Coronary artery (tissue), 2 donors: ENCODE data around the gene CELF2.

Experiments used
- DNase-seq: peaks from one replicate; pipeline ENCODE4 v3.0.0-alpha.2; 2017; ENCODE audit warnings: low spot score
- H3K27ac ChIP-seq, 2 donors: fragments of 200-600 bp; sonication (generic); one replicate each; pipeline ENCODE4 v1.5.1; 2016 to 2019
- H3K4me3 ChIP-seq: fragments of 200-600 bp; sonication (generic); 2 replicates; pipeline ENCODE4 v1.5.1; 2016; ENCODE audit warnings: mild to moderate bottlenecking, moderate library complexity
- TF ChIP-seq, protein P1 (sequence below): fragments of 200-600 bp; sonication (generic); IDR thresholded peaks from one replicate; pipeline ENCODE4 v1.5.1; 2019; ENCODE audit warnings: antibody characterized with exemption

CELF2 gene

DNA sequence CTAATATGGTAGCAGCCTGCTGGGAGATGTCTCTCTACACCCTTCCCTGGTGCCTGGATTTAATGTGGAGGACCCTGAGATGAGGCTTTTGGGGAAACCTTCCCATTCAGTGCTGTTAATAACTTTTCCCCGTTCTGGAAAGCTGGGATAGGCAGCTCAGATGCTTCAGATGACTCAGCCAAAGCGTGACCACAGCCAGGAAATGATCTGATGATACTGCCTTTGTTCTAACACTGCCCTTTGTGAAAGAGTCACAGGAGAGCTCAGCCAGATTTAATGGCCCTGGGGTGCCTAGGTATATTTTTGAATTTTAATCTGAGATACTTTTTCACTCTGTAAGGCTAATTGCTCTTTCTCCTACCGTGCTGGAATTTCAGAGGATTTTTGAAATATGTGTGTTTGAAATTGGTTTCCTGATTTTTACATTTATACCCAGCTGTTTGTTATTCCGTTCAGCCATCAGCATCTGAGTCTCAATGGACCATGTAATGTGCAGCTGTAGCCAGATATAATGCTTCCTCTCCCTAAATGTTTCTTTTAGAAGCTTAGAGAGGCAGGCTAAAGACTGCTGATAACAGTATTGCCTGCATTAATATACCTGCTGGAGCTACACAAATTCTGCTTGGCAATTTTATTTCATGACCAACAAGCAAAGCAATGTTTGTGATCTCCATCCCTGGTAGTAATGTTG, 17.8 kb downstream of the CELF2 start:
- no peak for DNase-seq
- Histone ChIP-seq H3K27ac (peak overlapping the region in 1 of 2 donors; percentile 2), H3K4me3 (no peak overlapping the region)
- TF ChIP-seq, protein P1, sequence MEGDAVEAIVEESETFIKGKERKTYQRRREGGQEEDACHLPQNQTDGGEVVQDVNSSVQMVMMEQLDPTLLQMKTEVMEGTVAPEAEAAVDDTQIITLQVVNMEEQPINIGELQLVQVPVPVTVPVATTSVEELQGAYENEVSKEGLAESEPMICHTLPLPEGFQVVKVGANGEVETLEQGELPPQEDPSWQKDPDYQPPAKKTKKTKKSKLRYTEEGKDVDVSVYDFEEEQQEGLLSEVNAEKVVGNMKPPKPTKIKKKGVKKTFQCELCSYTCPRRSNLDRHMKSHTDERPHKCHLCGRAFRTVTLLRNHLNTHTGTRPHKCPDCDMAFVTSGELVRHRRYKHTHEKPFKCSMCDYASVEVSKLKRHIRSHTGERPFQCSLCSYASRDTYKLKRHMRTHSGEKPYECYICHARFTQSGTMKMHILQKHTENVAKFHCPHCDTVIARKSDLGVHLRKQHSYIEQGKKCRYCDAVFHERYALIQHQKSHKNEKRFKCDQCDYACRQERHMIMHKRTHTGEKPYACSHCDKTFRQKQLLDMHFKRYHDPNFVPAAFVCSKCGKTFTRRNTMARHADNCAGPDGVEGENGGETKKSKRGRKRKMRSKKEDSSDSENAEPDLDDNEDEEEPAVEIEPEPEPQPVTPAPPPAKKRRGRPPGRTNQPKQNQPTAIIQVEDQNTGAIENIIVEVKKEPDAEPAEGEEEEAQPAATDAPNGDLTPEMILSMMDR = no peak

DNA sequence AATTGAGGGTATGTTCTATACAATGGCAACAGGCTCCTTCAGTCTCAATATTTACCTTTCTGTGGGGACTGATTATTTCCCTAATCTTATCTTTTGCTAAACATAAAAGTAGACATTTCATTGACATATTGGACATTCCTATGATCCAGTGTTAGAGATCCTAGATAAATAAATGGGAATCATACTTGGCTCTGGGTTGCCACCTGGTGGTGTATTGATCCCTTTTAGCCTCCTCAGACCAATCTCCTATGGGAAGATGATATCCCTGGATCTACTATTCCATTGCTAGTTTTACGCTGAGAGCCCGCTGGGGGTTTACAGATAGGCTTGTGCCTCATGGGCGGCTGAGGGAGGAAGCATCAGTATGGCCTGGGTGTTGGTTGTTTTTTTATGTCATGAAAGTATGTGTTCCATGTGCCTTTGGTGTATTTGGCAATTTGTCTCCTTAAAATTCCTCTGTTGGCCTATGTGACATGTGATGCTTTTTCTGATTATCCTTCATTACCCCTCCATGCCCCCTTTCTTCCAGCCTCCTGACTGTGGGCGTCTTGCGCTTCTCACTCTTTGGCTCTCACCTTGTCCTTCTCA, 18.8 kb downstream of the CELF2 start:
- Histone ChIP-seq H3K27ac (no peak overlapping the region), H3K4me3 (no peak overlapping the region)
- DNase-seq = no peak
- TF ChIP-seq, protein P1 = no peak

DNA sequence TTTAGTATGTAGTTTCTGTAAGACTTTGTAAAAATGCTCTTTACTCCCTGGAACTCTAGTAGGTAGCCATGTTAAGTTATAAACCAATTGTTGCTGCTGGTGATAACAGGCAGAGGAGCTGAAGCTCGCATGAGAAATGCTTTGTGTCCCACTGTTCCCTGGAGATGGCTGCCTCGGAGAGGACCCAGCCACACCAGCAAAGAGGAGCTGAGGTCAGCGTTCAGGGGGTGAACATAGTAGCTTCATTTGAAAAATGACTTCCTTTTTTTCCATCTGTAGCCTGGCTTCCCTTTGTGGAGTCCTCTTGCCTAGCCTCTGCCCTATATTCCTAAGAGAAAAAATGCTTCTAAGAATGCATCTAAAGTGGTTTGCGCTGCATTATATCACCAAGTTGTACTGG, 20.3 kb downstream of the CELF2 start:
- Histone ChIP-seq H3K27ac (no peak overlapping the region), H3K4me3 (no peak overlapping the region)
- DNase-seq = no peak
- TF ChIP-seq, protein P1 = no peak

DNA sequence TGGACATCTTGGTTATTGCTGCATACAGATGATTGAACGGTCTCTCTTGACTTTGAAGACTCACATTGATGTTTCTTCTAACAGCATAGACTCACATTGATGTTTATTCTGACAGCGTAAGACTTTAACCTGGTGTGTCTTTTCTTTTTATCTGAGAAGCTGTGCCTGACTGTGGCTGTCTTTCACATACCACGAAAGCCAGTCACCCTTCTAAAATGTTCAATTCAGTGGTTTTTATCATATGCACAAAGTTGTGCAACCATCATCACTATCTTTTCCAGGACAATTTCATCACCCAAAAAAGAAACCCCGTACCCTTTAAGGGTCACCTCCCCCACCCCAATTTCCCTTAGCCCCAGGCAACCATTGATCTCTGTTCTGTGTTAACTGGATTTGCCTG, 24.7 kb downstream of the CELF2 start:
- DNase-seq = no peak
- no peak overlapping the region for H3K27ac ChIP-seq
- H3K4me3 ChIP-seq = no peak overlapping the region
- TF ChIP-seq, protein P1 = no peak

DNA sequence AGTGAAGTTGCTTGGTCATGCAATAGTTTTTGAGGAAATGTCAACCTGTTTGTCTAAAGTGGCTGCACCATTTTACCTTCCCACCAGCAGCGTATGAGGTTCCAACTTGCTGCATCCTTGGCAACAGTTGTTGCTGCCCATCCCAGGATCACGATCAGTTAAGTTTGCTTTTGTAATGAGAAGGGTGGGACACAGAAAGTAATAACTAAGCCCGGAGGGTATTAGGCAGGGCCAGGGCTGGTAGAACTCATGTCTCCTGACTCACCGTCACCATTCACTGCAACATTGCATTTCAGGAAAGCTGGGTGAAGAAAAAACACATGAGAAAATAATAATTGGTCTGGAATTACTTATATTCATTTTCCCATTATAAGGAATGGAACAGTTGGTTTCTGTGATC, 25.4 kb downstream of the CELF2 start:
- no peak for DNase-seq

DNA sequence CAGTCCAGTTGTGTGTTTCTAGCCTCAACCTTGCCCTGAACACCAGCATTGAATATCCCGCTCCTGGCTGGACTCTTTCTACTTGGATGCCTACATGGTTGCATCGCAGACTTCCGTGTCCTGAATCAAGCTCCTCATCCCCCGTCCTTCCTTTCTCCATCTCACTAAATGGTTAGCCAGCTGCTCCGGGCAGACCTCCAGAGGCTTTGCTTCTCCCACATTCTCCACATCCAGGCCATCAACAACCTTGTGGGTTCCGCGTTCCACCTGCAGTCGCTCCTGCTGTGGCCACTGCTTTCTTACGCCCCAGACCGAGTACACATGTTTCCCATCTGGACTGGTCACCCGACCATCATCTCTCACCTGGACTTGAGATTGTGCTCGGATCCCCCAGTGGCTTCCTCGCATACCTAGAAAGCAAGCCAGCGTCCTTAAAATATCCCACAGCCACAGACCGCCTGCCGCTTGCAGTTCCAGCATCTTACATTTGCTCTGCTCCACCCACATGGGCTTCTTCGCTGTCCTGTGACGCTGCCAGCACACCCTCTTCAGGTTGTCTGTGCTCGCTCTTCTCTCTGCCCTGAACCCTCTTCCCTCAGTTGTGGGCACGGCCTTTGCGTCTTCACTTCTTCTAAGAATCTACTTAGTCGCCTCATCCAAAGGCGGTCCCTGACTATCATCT, 25.9 kb downstream of the CELF2 start:
- DNase-seq = no peak
- H3K27ac ChIP-seq = no peak overlapping the region
- H3K4me3 ChIP-seq = no peak overlapping the region
- TF ChIP-seq, protein P1 = no peak

More for the DNA sequence above, 25.4 kb downstream of the CELF2 start:
- TF ChIP-seq, protein P1 = no peak
- H3K27ac ChIP-seq = no peak overlapping the region
- H3K4me3 ChIP-seq = no peak overlapping the region
